ENCODE data around the gene MPI.
"Not testable (repeated sequence)": the region's sequence is repeated elsewhere in the genome, so short reads cannot be mapped to it uniquely, and the experiment has no call there.

The MPI gene

GRCh38 chr15:74864296-74864695 is 25.5 kb upstream of the MPI start:
- DNase-seq (ENCODE audit: low read depth), result no peak

GRCh38 chr15:74865316-74865715 is 24.5 kb upstream of the MPI start:
- no peak for DNase-seq (ENCODE audit: low read depth)

GRCh38 chr15:74866090-74866489 is 23.8 kb upstream of the MPI start:
- no peak for DNase-seq (ENCODE audit: low read depth)

GRCh38 chr15:74867466-74868038 is 22.3 kb upstream of the MPI start:
- DNase-seq (ENCODE audit: low read depth), result no peak

GRCh38 chr15:74868059-74868458 is 21.8 kb upstream of the MPI start:
- DNase-seq (ENCODE audit: low read depth), result peak; percentile 88

- no peak for DNase-seq (ENCODE audit: low read depth)
Observed at GRCh38 chr15:74869372-74869725, 20.5 kb upstream of the MPI start.

- peak; percentile 95 for DNase-seq (ENCODE audit: low read depth)
Observed at GRCh38 chr15:74869726-74870407, 20.0 kb upstream of the MPI start.

GRCh38 chr15:74870436-74871215 is 19.2 kb upstream of the MPI start:
- DNase-seq (ENCODE audit: low read depth), result no peak

GRCh38 chr15:74872702-74873035 is 17.2 kb upstream of the MPI start:
- DNase-seq (ENCODE audit: low read depth), result no peak

GRCh38 chr15:74873036-74873755 is 16.6 kb upstream of the MPI start, which contains the start of gene SCAMP2:
SCAMP2 (minus strand) TSS chr15:74873365; CDS start chr15:74873255, 110 bp downstream.
- peak; percentile 95 for DNase-seq (ENCODE audit: low read depth)

- DNase-seq (ENCODE audit: low read depth), result no peak
Observed at GRCh38 chr15:74873756-74874424, 16.0 kb upstream of the MPI start.

GRCh38 chr15:74878273-74878672 is 11.6 kb upstream of the MPI start:
- no peak for DNase-seq (ENCODE audit: low read depth)

- DNase-seq (ENCODE audit: low read depth), result no peak
Observed at GRCh38 chr15:74882528-74882927, 7.3 kb upstream of the MPI start.

GRCh38 chr15:74884428-74885223 is 5.2 kb upstream of the MPI start:
- DNase-seq (ENCODE audit: low read depth), result no peak

GRCh38 chr15:74885461-74885860 is 4.4 kb upstream of the MPI start:
- no peak for DNase-seq (ENCODE audit: low read depth)

GRCh38 chr15:74887537-74888193 is 2.2 kb upstream of the MPI start:
- not testable (repeated sequence) for DNase-seq (ENCODE audit: low read depth)

- DNase-seq (ENCODE audit: low read depth), result no peak
Observed at GRCh38 chr15:74888716-74889115, 1.1 kb upstream of the MPI start.

GRCh38 chr15:74889390-74889882 is 406 bp upstream of the MPI start:
- no peak for DNase-seq (ENCODE audit: low read depth)

- no peak for DNase-seq (ENCODE audit: low read depth)
Observed at GRCh38 chr15:74890665-74890960, 771 bp downstream of the MPI start.

- no peak for DNase-seq (ENCODE audit: low read depth)
Observed at GRCh38 chr15:74891469-74891868, 1.6 kb downstream of the MPI start.

- DNase-seq (ENCODE audit: low read depth), result no peak
Observed at GRCh38 chr15:74892313-74892712, 2.5 kb downstream of the MPI start.

Measured in CMK (cell line).